H1 (cell line): ENCODE data around the gene TEX47. TPM values are rescaled to one million over a fixed set of nuclear protein-coding genes. Genes with fewer than 3 reads are reported as not detected.

Experiments used
- CTCF ChIA-PET: fragments of 300-600 bp; sonication (Branson Sonifier 250); formaldehyde crosslinking; loops from one replicate; lab custom pipeline; 2021; ENCODE audit not compliant: partially characterized antibody; lab: Charles Lee
- POLR2A ChIA-PET: fragments of 300-600 bp; sonication (Branson Sonifier 250); formaldehyde crosslinking; loops from one replicate; lab custom pipeline; 2021; ENCODE audit warnings: inconsistent platforms; ENCODE audit not compliant: partially characterized antibody; lab: Charles Lee
- DNase-seq, 2 experiments: peaks; one replicate each; pipeline versions ENCODE4 v3.0.0 to v3.0.0-alpha.2; 2010 to 2022; ENCODE audit warnings: low spot score in 2 of 2, low read depth in 1 of 2, mixed read lengths in 1 of 2
- FAIRE-seq: peaks from 2 replicates; lab custom pipeline; 2011; peaks lifted over from hg19 to GRCh38; lab: Jason Lieb, UNC
- H2AFZ ChIP-seq: 2 replicates; pipeline ENCODE4 v1.8.1; 2012; ENCODE audit warnings: low read length, inconsistent platforms
- H2AK5ac ChIP-seq: 2 replicates; pipeline ENCODE4 v1.6.1; 2013; ENCODE audit warnings: low read depth, low read length
- H2BK120ac ChIP-seq: replicated peaks from 2 replicates; pipeline ENCODE3; 2013; ENCODE audit warnings: low read depth, low read length, inconsistent platforms
- H2BK12ac ChIP-seq: 2 replicates; pipeline ENCODE4 v1.6.1; 2013; ENCODE audit warnings: low read depth, low read length
- H2BK15ac ChIP-seq: 2 replicates; pipeline ENCODE4 v1.6.1; 2013; ENCODE audit warnings: low read length
- H2BK20ac ChIP-seq: 2 replicates; pipeline ENCODE4 v1.6.1; 2013; ENCODE audit warnings: low read length
- H2BK5ac ChIP-seq: 2 replicates; pipeline ENCODE4 v1.6.1; 2013; ENCODE audit warnings: low read depth, low read length
- H3K14ac ChIP-seq: 2 replicates; pipeline ENCODE4 v1.6.1; 2013; ENCODE audit warnings: inconsistent platforms; ENCODE audit not compliant: insufficient read length
- H3K18ac ChIP-seq: 2 replicates; pipeline ENCODE4 v1.6.1; 2013; ENCODE audit warnings: low read length; ENCODE audit errors: extremely low read depth
- H3K23ac ChIP-seq: 2 replicates; pipeline ENCODE4 v1.6.1; 2013; ENCODE audit warnings: inconsistent platforms; ENCODE audit not compliant: insufficient read length
- H3K23me2 ChIP-seq: 2 replicates; pipeline ENCODE4 v1.6.1; 2013; ENCODE audit warnings: low read depth, low read length
- H3K27ac ChIP-seq: 2 replicates; pipeline ENCODE4 v1.6.1; 2011; ENCODE audit warnings: low read depth, low read length, inconsistent platforms
- H3K27me3 ChIP-seq, 4 experiments: replicated peaks in 1 of 4; 1 replicate in 1 of 4; 2 replicates in 3 of 4; pipeline versions ENCODE4 v1.6.1 to v1.8.1; 2011 to 2013; ENCODE audit warnings: low read length in 3 of 4, mild to moderate bottlenecking in 3 of 4, inconsistent platforms in 2 of 4, mixed read lengths in 2 of 4, moderate library complexity in 1 of 4; ENCODE audit not compliant: control insufficient read depth in 3 of 4, insufficient read depth in 3 of 4; ENCODE audit errors: extremely low read depth in 1 of 4
- H3K36me3 ChIP-seq, 4 experiments: 2 replicates each; pipeline versions ENCODE4 v1.6.1 to v1.8.1; 2011 to 2013; ENCODE audit warnings: mild to moderate bottlenecking in 4 of 4, low read length in 3 of 4, moderate library complexity in 2 of 4, control low read depth in 1 of 4, inconsistent platforms in 1 of 4; ENCODE audit not compliant: insufficient read depth in 4 of 4, control insufficient read depth in 2 of 4
- H3K4ac ChIP-seq: replicated peaks from 2 replicates; pipeline ENCODE3; 2013; ENCODE audit warnings: low read length, low read depth, mixed read lengths, inconsistent platforms; ENCODE audit not compliant: insufficient read length
- H3K4me1 ChIP-seq, 4 experiments: replicated peaks in 1 of 4; 1 replicate in 1 of 4; 2 replicates in 3 of 4; pipeline versions ENCODE4 v1.6.1 to v1.8.1; 2011 to 2013; ENCODE audit warnings: low read length in 3 of 4, inconsistent platforms in 2 of 4, mixed read lengths in 1 of 4; ENCODE audit not compliant: insufficient read depth in 4 of 4, control insufficient read depth in 3 of 4
- H3K4me2 ChIP-seq, 2 experiments: 2 replicates each; pipeline versions ENCODE4 v1.6.1 to v1.8.1; 2011 to 2013; ENCODE audit warnings: low read depth in 2 of 2, low read length in 2 of 2, control low read depth in 1 of 2, inconsistent platforms in 1 of 2, mild to moderate bottlenecking in 1 of 2; ENCODE audit not compliant: insufficient read depth in 1 of 2
- H3K4me3 ChIP-seq, 4 experiments: fragments of 200-600, 300-600 bp in 1 of 4; sonication (generic), shearing (Covaris generic), sonication (Bioruptor Twin) in 1 of 4; 2 replicates each; pipeline versions ENCODE4 v1.5.1 to v1.8.1; 2011 to 2016; ENCODE audit warnings: low read length in 4 of 4, low read depth in 3 of 4, control low read depth in 2 of 4, inconsistent platforms in 2 of 4, mild to moderate bottlenecking in 2 of 4, mixed read lengths in 1 of 4, moderate library complexity in 1 of 4; ENCODE audit not compliant: insufficient read depth in 2 of 4; ENCODE audit errors: extremely low read depth in 1 of 4
- H3K56ac ChIP-seq: replicated peaks from 2 replicates; pipeline ENCODE3; 2013; ENCODE audit warnings: low read depth, mild to moderate bottlenecking, mixed read lengths, low read length, inconsistent platforms; ENCODE audit not compliant: insufficient read length
- H3K79me1 ChIP-seq: 2 replicates; pipeline ENCODE4 v1.6.1; 2013; ENCODE audit warnings: low read depth, low read length, control low read depth
- H3K79me2 ChIP-seq, 2 experiments: 2 replicates each; pipeline versions ENCODE4 v1.6.1 to v1.8.1; 2012 to 2013; ENCODE audit warnings: low read length in 2 of 2, mild to moderate bottlenecking in 2 of 2, inconsistent platforms in 1 of 2; ENCODE audit not compliant: insufficient read depth in 2 of 2, control insufficient read depth in 1 of 2
- H3K9ac ChIP-seq, 4 experiments: replicated peaks in 1 of 4; 1 replicate in 1 of 4; 2 replicates in 3 of 4; pipeline versions ENCODE4 v1.6.1 to v1.8.1; 2011 to 2013; ENCODE audit warnings: low read depth in 3 of 4, low read length in 3 of 4, control low read depth in 2 of 4, mild to moderate bottlenecking in 2 of 4, moderate library complexity in 2 of 4, inconsistent platforms in 1 of 4; ENCODE audit errors: extremely low read depth in 1 of 4
- H3K9me3 ChIP-seq, 2 experiments: 2 replicates each; pipeline versions ENCODE4 v1.6.1 to v1.8.1; 2012 to 2013; ENCODE audit warnings: mild to moderate bottlenecking in 2 of 2, moderate library complexity in 2 of 2, control low read depth in 1 of 2, inconsistent platforms in 1 of 2, low read depth in 1 of 2, low read length in 1 of 2, mixed read lengths in 1 of 2; ENCODE audit not compliant: insufficient read depth in 2 of 2
- H4K20me1 ChIP-seq, 2 experiments: replicated peaks in 1 of 2; 2 replicates each; pipeline versions ENCODE3 to v1.8.1; 2011 to 2013; ENCODE audit warnings: inconsistent platforms in 2 of 2, low read length in 2 of 2, mild to moderate bottlenecking in 1 of 2; ENCODE audit not compliant: insufficient read depth in 2 of 2, control insufficient read depth in 1 of 2
- H4K5ac ChIP-seq: 2 replicates; pipeline ENCODE4 v1.6.1; 2013; ENCODE audit warnings: low read length, low read depth, mixed read lengths, inconsistent platforms; ENCODE audit not compliant: insufficient read length
- H4K8ac ChIP-seq: 2 replicates; pipeline ENCODE4 v1.8.0; 2013; ENCODE audit warnings: mild to moderate bottlenecking, moderate library complexity, low read length, inconsistent platforms; ENCODE audit not compliant: insufficient read depth; ENCODE audit errors: extremely low read depth
- H4K91ac ChIP-seq: replicated peaks from 2 replicates; pipeline ENCODE3; 2013; ENCODE audit warnings: low read length, mixed read lengths, inconsistent platforms; ENCODE audit not compliant: insufficient read length
- CHD1 ChIP-seq: IDR thresholded peaks from 2 replicates; pipeline ENCODE4 v1.6.1; 2012; ENCODE audit warnings: low read depth, low read length, improper control_type of control experiment
- EGR1 ChIP-seq: IDR thresholded peaks from 2 replicates; pipeline ENCODE4 v1.6.1; 2011; ENCODE audit warnings: low read depth, low read length, borderline replicate concordance
- HDAC2 ChIP-seq, 2 experiments: fragments of 300-600 bp in 1 of 2; sonication (generic) in 1 of 2; IDR thresholded peaks; 2 replicates each; pipeline ENCODE4 v1.6.1; 2011 to 2012; ENCODE audit warnings: low read depth in 2 of 2, low read length in 2 of 2, mild to moderate bottlenecking in 2 of 2, moderate library complexity in 2 of 2, borderline replicate concordance in 1 of 2, inconsistent platforms in 1 of 2
- HDAC6 ChIP-seq: IDR thresholded peaks from one replicate; pipeline ENCODE4 v1.7.1; 2012; ENCODE audit warnings: low read depth, mild to moderate bottlenecking, inconsistent platforms, low read length, moderate library complexity
- JUND ChIP-seq: IDR thresholded peaks from 2 replicates; pipeline ENCODE4 v1.6.1; 2011; ENCODE audit warnings: mild to moderate bottlenecking, improper control_type of control experiment, low read length
- POLR2AphosphoS5 ChIP-seq: IDR thresholded peaks from 2 replicates; pipeline ENCODE4 v1.6.1; 2011; ENCODE audit warnings: low read depth, low read length
- RFX5 ChIP-seq: IDR thresholded peaks from 2 replicates; pipeline ENCODE4 v1.6.1; 2011; ENCODE audit warnings: low read depth, low read length, improper control_type of control experiment, borderline replicate concordance
- SIRT6 ChIP-seq: IDR thresholded peaks from one replicate; pipeline ENCODE4 v1.7.1; 2012; ENCODE audit warnings: low read length, inconsistent platforms
- TAF7 ChIP-seq: optimal IDR thresholded peaks from 2 replicates; pipeline ENCODE3; 2011; ENCODE audit warnings: low read depth, mild to moderate bottlenecking, inconsistent platforms, low read length, moderate library complexity, borderline replicate concordance
- ZNF274 ChIP-seq: IDR thresholded peaks from 2 replicates; pipeline ENCODE4 v1.7.0; 2012; ENCODE audit warnings: low read length, borderline replicate concordance; ENCODE audit errors: extremely low read depth
- WGBS, 2 experiments: shearing (Covaris generic) in 1 of 2; methylation state at CpG; one replicate each; pipeline versions ENCODE4 v1.1.6 to v1.1.7; 2013 to 2015; ENCODE audit warnings: low lambda C conversion rate in 2 of 2, mixed read lengths in 2 of 2, inconsistent platforms in 1 of 2, low coverage in 1 of 2, missing lambda C conversion rate in 1 of 2; ENCODE audit not compliant: insufficient replicate concordance in 2 of 2, insufficient coverage in 1 of 2, insufficient read length in 1 of 2; ENCODE audit errors: extremely low coverage in 1 of 2, missing lambda C conversion rate in 1 of 2; 5-methylcytosine and 5-hydroxymethylcytosine counted together
- polyA plus RNA-seq, 7 experiments: library from polyadenylated mRNA; depleted of rRNA in 3 of 7; stranded (reverse) in 5 of 7; unstranded in 2 of 7; fragments of >200 nt in 5 of 7; fragments of 200-250 nt in 2 of 7; gene quantifications; 1 replicate in 5 of 7; 2 replicates in 1 of 7; 4 replicates in 1 of 7; pipeline versions ENCODE4 v1.2.1 to v1.2.3, GENCODE V29; 2011 to 2013; ENCODE audit warnings: missing spikeins in 2 of 7, mixed read lengths in 2 of 7
- total RNA-seq: library from RNA; stranded (reverse); fragmentation: NEBNext Ultra II Directional; extraction: Animal tissue kit (Norgen Biotek cat#: 25700); gene quantifications from 2 replicates; pipeline ENCODE4 v1.2.1, GENCODE V29; 2021
- TF ChIP-seq, protein P1 (sequence below): IDR thresholded peaks from 2 replicates; pipeline ENCODE4 v1.6.1; 2012; ENCODE audit warnings: inconsistent platforms

TEX47 gene
- total and polyA plus RNA-seq, 2 of the 8 experiments (the other 6 are each of a cell fraction or from before 2014, with no cell fraction given) = not detected

DNA sequence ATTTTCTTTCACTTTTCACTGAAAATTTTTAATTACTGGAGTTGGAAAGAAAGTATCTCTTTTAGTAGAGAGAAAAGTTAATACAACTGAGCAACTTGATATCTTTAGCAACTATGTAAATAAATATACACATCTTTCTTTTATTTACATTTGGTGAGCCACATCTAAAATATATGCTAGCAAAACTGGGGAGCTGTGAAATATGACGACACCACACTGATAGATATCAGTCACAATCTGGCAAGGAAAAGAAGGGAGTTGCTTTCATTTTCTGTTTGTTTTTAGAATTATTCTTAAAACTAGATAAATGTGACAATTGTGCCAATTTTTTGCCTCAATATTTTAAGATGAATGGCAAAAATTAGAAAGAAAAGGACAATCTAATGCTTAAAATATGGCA lies 38.7 kb downstream of the TEX47 start:
- Histone ChIP-seq H4K8ac (no peak overlapping the region), H2AFZ (no peak overlapping the region), H2BK15ac (no peak overlapping the region), H2BK12ac (no peak overlapping the region), H3K18ac (no peak overlapping the region), H3K9me3 (no peaks in the 10 kb centered on the region), H3K56ac (no peak overlapping the region), H3K4me2 (no peak overlapping the region), H2BK120ac (no peak overlapping the region), H3K4ac (no peak overlapping the region), H2BK20ac (no peak overlapping the region), H3K27ac (no peak overlapping the region), H3K79me2 (no peaks in the 10 kb centered on the region), H2BK5ac (no peak overlapping the region), H3K4me3 (no peak overlapping the region), H2AK5ac (no peak overlapping the region), H3K4me1 (peaks cover 0 to 5% (median under 1%) of the 10 kb centered on the region in 4 experiments; a peak in 1 of 7 replicates), H3K27me3 (peaks cover 6 to 31% (median 17%) of the 10 kb centered on the region in 4 experiments), H3K23ac (no peak overlapping the region), H3K36me3 (no peaks in the 10 kb centered on the region), H4K91ac (no peak overlapping the region), H3K79me1 (no peaks in the 10 kb centered on the region), H3K23me2 (peaks cover 12% of the 10 kb centered on the region; the same call in 1 of the 2 replicates), H3K9ac (no peak overlapping the region), H4K20me1 (no peaks in the 10 kb centered on the region), H4K5ac (no peak overlapping the region), H3K14ac (no peak overlapping the region)
- ChIA-PET POLR2A (no interaction called here), CTCF (no interaction called here)
- FAIRE-seq = no peak
- TF ChIP-seq POLR2AphosphoS5 = no peak
- no peak for TF ChIP-seq CHD1
- TF ChIP-seq TAF7 = no peak
- TF ChIP-seq RFX5 = no peak
- no peak for TF ChIP-seq ZNF274
- TF ChIP-seq, protein P1, sequence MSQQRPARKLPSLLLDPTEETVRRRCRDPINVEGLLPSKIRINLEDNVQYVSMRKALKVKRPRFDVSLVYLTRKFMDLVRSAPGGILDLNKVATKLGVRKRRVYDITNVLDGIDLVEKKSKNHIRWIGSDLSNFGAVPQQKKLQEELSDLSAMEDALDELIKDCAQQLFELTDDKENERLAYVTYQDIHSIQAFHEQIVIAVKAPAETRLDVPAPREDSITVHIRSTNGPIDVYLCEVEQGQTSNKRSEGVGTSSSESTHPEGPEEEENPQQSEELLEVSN = no peak
- TF ChIP-seq HDAC6 = no peak
- no peak for TF ChIP-seq HDAC2 (IDR thresholded peaks at IDR 0.05; ENCODE audit: borderline replicate concordance in 1 of 2, low read depth in 2 of 2, low read length in 2 of 2)
- no peak for TF ChIP-seq EGR1
- TF ChIP-seq JUND = no peak
- TF ChIP-seq SIRT6 = no peak
- DNase-seq = no peak
- WGBS, 2 experiments = 88% methylated on average over 1 of the region's 1 CpG; no CpG with 5 or more reads in 1 of the 2 experiments
